Activated T-helper 2 cell treated with anti-CD3 and anti-CD28 coated beads, Interferon-gamma antibody, Interleukin-2, Interleukin-4, amounts not matched to agents 10 μg/mL and 5 μg/mL and 100 μg/mL, durations not matched to agents 14 hours and 24 hours and 36 hours (primary cell): ENCODE data around the gene BTG1. TPM values are rescaled to one million over a fixed set of nuclear protein-coding genes. Genes with fewer than 3 reads are reported as not detected.

Source experiments
- DNase-seq: peaks from one replicate; pipeline ENCODE4 v3.0.0; 2021; ENCODE audit warnings: low spot score
- H3K27ac Mint-ChIP-seq: one replicate; pipeline ENCODE4 v1.8.0; 2021; ENCODE audit warnings: mixed read lengths
- H3K27me3 Mint-ChIP-seq: one replicate; pipeline ENCODE4 v1.8.0; 2021; ENCODE audit warnings: low read depth, mixed read lengths
- H3K36me3 Mint-ChIP-seq: one replicate; pipeline ENCODE4 v1.8.0; 2021; ENCODE audit warnings: low read depth, mixed read lengths
- H3K4me1 Mint-ChIP-seq: one replicate; pipeline ENCODE4 v1.8.0; 2021; ENCODE audit warnings: low read depth, mixed read lengths
- H3K4me3 Mint-ChIP-seq: one replicate; pipeline ENCODE4 v1.8.0; 2021; ENCODE audit warnings: low read depth, mild to moderate bottlenecking, moderate library complexity, mixed read lengths
- H3K9me3 Mint-ChIP-seq: one replicate; pipeline ENCODE4 v1.8.0; 2021; ENCODE audit warnings: mixed read lengths
- intact Hi-C: fragments of 100-400 bp; cut with micrococcal nuclease; formaldehyde crosslinking; loops from one replicate; pipeline ENCODE4 v1.15.1; 2023
- total RNA-seq: library from RNA; stranded (reverse); gene quantifications from 2 replicates; pipeline ENCODE4 v1.2.3, GENCODE V29; 2022

BTG1 gene
- total RNA-seq = 67.8 and 71.7 TPM in 2 replicates

GRCh38 chr12:92145731-92146496 lies at the start of gene BTG1:
TSS of gene BTG1 (minus strand) at chr12:92145846. CDS start at chr12:92145535, 311 bp downstream.
- peaks cover 63% of the 10 kb centered on the region for H3K36me3 Mint-ChIP-seq
- H3K4me1 Mint-ChIP-seq = peaks cover 34% of the 10 kb centered on the region
- H3K27me3 Mint-ChIP-seq = no peaks in the 10 kb centered on the region
- peak; percentile 100 for DNase-seq
- H3K4me3 Mint-ChIP-seq = peak within 1 kb of the TSS; percentile 98
- no peaks in the 10 kb centered on the region for H3K9me3 Mint-ChIP-seq
- intact Hi-C loops = loop anchor here (1.0 to 10.0 kb wide), 12 partner anchors 67 to 781 kb away; partner anchors contain the start of gene EEA1
- H3K27ac Mint-ChIP-seq = peak within 1 kb of the TSS; percentile 99

- Mint-ChIP-seq H3K4me1 (peaks cover 10% of the 10 kb centered on the region), H3K9me3 (peaks cover 14% of the 10 kb centered on the region), H3K36me3 (peaks cover 6% of the 10 kb centered on the region), H3K4me3 (no peak overlapping the region), H3K27ac (no peak overlapping the region), H3K27me3 (no peaks in the 10 kb centered on the region)
- intact Hi-C loops = no loop called here
- no peak for DNase-seq
Observed at GRCh38 chr12:92194561-92194960, 48.9 kb upstream of the BTG1 start.

- Mint-ChIP-seq H3K4me3 (no peak overlapping the region), H3K27ac (no peak overlapping the region), H3K4me1 (peaks cover 13% of the 10 kb centered on the region), H3K36me3 (peaks cover 6% of the 10 kb centered on the region), H3K9me3 (peaks cover 14% of the 10 kb centered on the region), H3K27me3 (no peaks in the 10 kb centered on the region)
- DNase-seq = no peak
- intact Hi-C loops = no loop called here
Observed at GRCh38 chr12:92193846-92194245, 48.2 kb upstream of the BTG1 start.

- peaks cover 15% of the 10 kb centered on the region for H3K4me1 Mint-ChIP-seq
- no peaks in the 10 kb centered on the region for H3K27me3 Mint-ChIP-seq
- no peak overlapping the region for H3K4me3 Mint-ChIP-seq
- H3K9me3 Mint-ChIP-seq = peaks cover 14% of the 10 kb centered on the region
- no peak overlapping the region for H3K27ac Mint-ChIP-seq
- no peak for DNase-seq
- H3K36me3 Mint-ChIP-seq = peaks cover 6% of the 10 kb centered on the region
- intact Hi-C loops = no loop called here
Observed at GRCh38 chr12:92193063-92193462, 47.4 kb upstream of the BTG1 start.

- Mint-ChIP-seq H3K27me3 (no peaks in the 10 kb centered on the region), H3K4me3 (no peak overlapping the region), H3K9me3 (peaks cover 14% of the 10 kb centered on the region), H3K36me3 (peaks cover 6% of the 10 kb centered on the region), H3K27ac (no peak overlapping the region), H3K4me1 (peaks cover 16% of the 10 kb centered on the region)
- intact Hi-C loops = no loop called here
- DNase-seq = no peak
Observed at GRCh38 chr12:92192360-92192759, 46.7 kb upstream of the BTG1 start.

GRCh38 chr12:92191061-92191460 lies 45.4 kb upstream of the BTG1 start:
- Mint-ChIP-seq H3K36me3 (peaks cover under 1% of the 10 kb centered on the region), H3K4me3 (no peak overlapping the region), H3K27ac (no peak overlapping the region), H3K27me3 (no peaks in the 10 kb centered on the region), H3K4me1 (peaks cover 27% of the 10 kb centered on the region), H3K9me3 (peaks cover 2% of the 10 kb centered on the region)
- no peak for DNase-seq
- intact Hi-C loops = no loop called here

- H3K9me3 Mint-ChIP-seq = no peaks in the 10 kb centered on the region
- H3K4me1 Mint-ChIP-seq = peaks cover 46% of the 10 kb centered on the region
- intact Hi-C loops = loop anchor here (5.0 to 10.0 kb wide), 2 partner anchors 111 to 156 kb away; no protein-coding TSS in a partner anchor
- no peaks in the 10 kb centered on the region for H3K27me3 Mint-ChIP-seq
- no peak overlapping the region for H3K4me3 Mint-ChIP-seq
- no peaks in the 10 kb centered on the region for H3K36me3 Mint-ChIP-seq
- H3K27ac Mint-ChIP-seq = no peak overlapping the region
- DNase-seq = no peak
Observed at GRCh38 chr12:92188517-92189188, 43.0 kb upstream of the BTG1 start.

- DNase-seq = no peak
- peaks cover 5% of the 10 kb centered on the region for H3K9me3 Mint-ChIP-seq
- peak overlapping the region; percentile 65 for H3K4me3 Mint-ChIP-seq
- H3K27ac Mint-ChIP-seq = peak overlapping the region; percentile 86
- H3K27me3 Mint-ChIP-seq = no peaks in the 10 kb centered on the region
- peaks cover 55% of the 10 kb centered on the region for H3K4me1 Mint-ChIP-seq
- intact Hi-C loops = loop anchor here (1.0 to 10.0 kb wide), 3 partner anchors 109 to 407 kb away; no protein-coding TSS in a partner anchor
- no peaks in the 10 kb centered on the region for H3K36me3 Mint-ChIP-seq
Observed at GRCh38 chr12:92186038-92186470, 40.4 kb upstream of the BTG1 start.

GRCh38 chr12:92185052-92185451 lies 39.4 kb upstream of the BTG1 start:
- H3K9me3 Mint-ChIP-seq = peaks cover 5% of the 10 kb centered on the region
- DNase-seq = peak; percentile 41
- peak overlapping the region; percentile 44 for H3K27ac Mint-ChIP-seq
- H3K4me1 Mint-ChIP-seq = peaks cover 56% of the 10 kb centered on the region
- H3K36me3 Mint-ChIP-seq = no peaks in the 10 kb centered on the region
- intact Hi-C loops = loop anchor here (1.0 to 10.0 kb wide), 6 partner anchors 23 to 355 kb away; no protein-coding TSS in a partner anchor
- H3K4me3 Mint-ChIP-seq = no peak overlapping the region
- H3K27me3 Mint-ChIP-seq = peaks cover 2% of the 10 kb centered on the region

- Mint-ChIP-seq H3K4me3 (no peak overlapping the region), H3K4me1 (peaks cover 52% of the 10 kb centered on the region)
- intact Hi-C loops = loop anchor here (10.0 kb wide), 1 partner anchor 161 kb away; no protein-coding TSS in a partner anchor
Observed at GRCh38 chr12:92183575-92183974, 37.9 kb upstream of the BTG1 start.

GRCh38 chr12:92178340-92178739 lies 32.7 kb upstream of the BTG1 start:
- Mint-ChIP-seq H3K4me1 (peaks cover 18% of the 10 kb centered on the region), H3K9me3 (peaks cover 5% of the 10 kb centered on the region), H3K27me3 (peaks cover 4% of the 10 kb centered on the region), H3K36me3 (no peaks in the 10 kb centered on the region), H3K4me3 (no peak overlapping the region), H3K27ac (no peak overlapping the region)
- no peak for DNase-seq
- intact Hi-C loops = no loop called here

More at GRCh38 chr12:92183575-92183974, 37.9 kb upstream of the BTG1 start:
- Mint-ChIP-seq H3K9me3 (peaks cover 5% of the 10 kb centered on the region), H3K27ac (no peak overlapping the region), H3K36me3 (no peaks in the 10 kb centered on the region), H3K27me3 (peaks cover 4% of the 10 kb centered on the region)
- DNase-seq = no peak

GRCh38 chr12:92176646-92177045 lies 31.0 kb upstream of the BTG1 start:
- peaks cover 4% of the 10 kb centered on the region for H3K27me3 Mint-ChIP-seq
- no peaks in the 10 kb centered on the region for H3K9me3 Mint-ChIP-seq
- intact Hi-C loops = no loop called here
- H3K4me1 Mint-ChIP-seq = peaks cover 13% of the 10 kb centered on the region
- no peak overlapping the region for H3K4me3 Mint-ChIP-seq
- no peaks in the 10 kb centered on the region for H3K36me3 Mint-ChIP-seq
- no peak for DNase-seq
- H3K27ac Mint-ChIP-seq = no peak overlapping the region

- H3K4me1 Mint-ChIP-seq = peaks cover 9% of the 10 kb centered on the region
- H3K9me3 Mint-ChIP-seq = no peaks in the 10 kb centered on the region
- H3K27ac Mint-ChIP-seq = no peak overlapping the region
- no peak overlapping the region for H3K4me3 Mint-ChIP-seq
- no peak for DNase-seq
- peaks cover 4% of the 10 kb centered on the region for H3K27me3 Mint-ChIP-seq
- H3K36me3 Mint-ChIP-seq = no peaks in the 10 kb centered on the region
- intact Hi-C loops = no loop called here
Observed at GRCh38 chr12:92175961-92176360, 30.3 kb upstream of the BTG1 start.
